Colon (tissue), 2 donors: ENCODE measurements around the gene CFAP46.

Source experiments
- FAIRE-seq: peaks from 2 replicates; lab custom pipeline; 2012; peaks lifted over from hg19 to GRCh38; lab: Jason Lieb, UNC
- donor health status: control.
- donor health status: control.

CFAP46 gene

DNA sequence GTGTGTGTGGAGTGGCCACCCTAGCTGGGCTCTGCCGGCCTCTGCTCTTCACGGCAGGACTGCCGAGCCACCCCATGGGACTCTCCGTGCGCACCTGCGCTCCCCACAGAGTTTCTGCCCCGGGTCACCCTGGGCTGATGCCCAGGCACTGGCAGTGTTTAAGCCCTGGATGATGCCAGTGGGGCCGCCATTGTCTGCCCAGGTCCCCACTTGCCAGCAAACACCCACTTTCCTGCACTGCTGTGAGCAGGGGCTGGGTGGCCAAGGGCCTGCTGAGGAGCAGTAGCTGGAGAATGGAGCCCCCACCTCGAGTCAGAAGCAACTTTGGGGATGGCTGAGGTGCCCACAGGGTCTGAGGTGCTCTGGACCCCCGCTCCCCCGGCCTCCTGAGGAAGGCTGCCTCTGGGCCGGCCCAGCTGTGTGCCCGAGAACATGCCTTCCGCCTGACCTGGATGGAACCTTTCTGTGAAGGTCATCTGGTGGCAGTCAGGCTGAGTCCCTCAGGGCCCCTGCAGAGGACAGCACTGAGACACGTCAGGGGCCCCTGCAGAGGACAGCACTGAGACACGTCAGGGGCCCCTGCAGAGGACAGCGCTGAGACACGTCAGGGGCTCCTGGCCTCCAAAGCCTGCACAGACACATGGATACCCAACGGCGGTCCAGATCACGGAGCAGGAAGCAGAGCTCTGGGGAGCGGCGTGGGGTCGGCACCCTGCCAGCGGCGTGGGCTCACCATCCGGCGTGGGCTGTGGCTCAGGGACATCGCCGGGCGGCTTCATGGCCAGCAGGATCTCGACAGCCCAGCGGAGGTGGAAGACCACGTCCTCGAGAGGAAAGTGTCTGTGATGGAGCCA lies 62.0 kb downstream of the CFAP46 start:
- no peak for FAIRE-seq

DNA sequence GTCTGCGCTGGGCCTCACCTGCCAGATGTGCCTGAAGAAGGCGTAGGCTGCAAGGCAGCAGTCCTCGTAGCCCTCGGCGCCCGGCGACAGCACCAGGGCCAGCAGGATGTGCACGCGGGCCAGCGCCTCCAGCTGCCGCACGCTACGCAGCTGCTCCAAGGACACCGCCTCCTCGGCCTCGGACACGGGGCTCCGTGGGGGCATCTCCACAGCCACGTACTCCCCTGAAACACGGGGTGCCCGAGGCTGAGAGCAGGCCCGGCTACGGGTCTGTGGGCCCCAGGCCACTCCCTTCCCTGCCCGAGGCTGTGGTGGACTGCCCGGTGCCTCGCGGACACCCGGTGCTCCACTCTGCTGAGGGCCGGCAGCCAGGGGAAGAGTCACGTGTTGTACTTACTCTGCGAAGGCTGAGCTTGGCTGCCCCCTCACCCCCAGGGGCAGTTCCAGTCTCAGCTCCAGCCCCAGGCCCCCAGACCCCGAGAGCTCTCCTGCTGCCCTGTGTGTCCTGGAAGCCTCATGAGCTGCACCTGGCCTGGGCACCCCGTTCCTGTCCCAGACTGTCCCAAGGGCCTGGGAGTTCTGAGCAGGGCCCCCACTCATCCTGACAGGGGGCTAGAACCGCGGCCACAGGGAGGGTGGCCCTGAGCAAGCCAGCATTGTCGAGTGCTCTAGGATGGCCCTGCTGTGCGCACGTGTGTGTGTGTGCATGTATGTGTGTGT lies 62.8 kb downstream of the CFAP46 start:
- FAIRE-seq: no peak

DNA sequence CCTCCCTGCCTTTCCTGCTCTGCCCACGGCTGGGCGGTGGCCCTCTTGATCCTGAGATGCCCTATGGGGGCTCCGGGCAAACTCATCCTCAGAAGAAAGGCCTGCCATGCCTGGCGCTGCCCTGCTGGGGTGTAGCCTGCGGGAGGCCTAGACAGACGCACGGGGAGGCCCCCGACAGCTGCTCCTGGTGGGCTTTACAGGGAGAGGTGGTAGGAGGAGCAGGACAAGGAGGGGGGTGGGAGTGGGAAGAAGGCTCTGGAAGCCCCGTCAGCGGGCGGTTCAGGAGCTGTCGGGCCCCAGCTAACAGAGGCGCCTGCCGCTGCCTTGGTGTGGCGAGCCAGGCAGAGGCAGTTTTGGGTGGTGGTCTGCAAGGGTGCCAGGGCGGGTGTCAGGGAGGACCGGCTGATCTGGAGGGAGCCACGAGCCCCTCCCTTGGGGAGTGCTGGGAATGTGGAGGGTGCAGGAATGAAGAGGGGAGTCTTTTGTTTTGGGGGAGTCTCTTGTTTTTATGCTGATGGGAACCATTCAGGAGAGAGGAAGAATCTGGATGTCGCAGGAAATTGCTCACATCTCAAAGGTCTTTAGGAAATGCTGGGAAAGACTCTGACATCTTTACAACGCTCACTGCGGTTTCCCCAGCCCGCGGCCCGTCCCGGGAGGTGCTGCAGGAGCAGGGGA lies 63.5 kb downstream of the CFAP46 start:
- FAIRE-seq: no peak

DNA sequence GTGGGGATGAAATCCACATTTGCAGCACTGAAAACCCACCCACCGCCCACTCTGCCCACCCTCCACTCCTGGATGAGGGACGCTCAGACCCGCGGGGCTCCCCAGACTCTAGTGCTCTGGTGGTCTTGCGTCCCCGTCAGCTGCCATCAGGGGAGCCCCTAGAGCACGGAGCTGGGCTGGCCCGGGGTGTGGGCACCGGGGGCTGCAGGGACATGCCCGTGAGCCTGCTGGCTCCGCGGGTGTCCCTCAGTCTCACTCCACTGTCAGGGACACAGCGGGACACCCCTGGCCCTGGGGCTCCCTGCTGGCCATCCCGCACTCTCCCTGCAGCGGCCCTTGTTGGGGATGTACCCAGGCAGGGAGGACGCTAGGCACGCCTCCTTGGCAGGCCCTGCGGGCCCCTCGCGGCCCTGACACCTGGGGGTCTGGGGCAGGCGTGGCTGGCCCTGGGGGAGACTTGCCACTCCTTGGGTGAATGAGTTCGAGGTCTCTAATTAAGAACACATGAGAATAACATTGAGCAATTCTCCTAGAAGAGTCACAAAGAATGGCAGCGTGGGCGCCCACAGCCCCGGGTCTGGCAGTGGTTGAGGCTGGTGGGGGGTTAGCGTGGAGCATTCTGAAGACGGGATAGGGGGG lies 64.2 kb downstream of the CFAP46 start:
- FAIRE-seq: no peak

DNA sequence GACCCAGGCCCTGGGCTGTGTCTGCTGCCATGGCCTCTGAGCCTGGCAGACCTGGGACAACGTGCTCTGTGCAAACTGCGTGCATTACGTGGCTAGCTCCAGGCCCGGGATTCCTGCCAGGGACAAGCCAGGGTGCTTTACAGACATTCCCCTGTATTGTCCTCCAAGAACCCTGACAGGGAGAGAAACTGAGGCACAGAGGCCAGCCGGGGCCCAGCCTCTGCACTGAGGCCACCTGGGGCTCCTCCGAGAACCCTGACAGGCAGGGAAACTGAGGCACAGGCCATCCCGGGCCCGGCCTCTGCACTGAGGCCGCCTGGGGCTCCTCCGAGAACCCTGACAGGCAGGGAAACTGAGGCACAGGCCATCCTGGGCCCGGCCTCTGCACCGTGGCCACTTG lies 64.9 kb downstream of the CFAP46 start:
- no peak for FAIRE-seq

DNA sequence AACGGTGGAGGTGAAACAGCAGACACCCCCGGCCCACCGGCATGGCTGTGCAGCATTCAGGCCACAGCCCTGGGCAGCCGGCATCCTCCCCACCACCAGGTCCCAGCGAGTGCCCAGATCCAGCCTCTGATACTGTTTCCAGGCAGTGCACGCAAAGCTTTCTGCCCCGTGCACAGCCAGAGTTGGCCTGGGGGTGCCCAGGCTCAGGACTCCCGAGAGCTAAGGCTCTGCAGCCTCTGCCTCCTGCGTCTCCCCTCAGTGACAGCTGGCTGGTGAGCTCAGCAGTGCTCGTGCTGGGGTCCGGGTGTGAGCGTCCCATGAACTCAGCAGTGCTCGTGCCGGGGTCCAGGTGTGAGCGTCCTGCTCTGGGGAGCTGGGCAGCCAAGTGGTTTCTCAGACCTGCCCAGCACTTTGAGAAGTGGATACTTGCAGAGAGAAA lies 65.4 kb downstream of the CFAP46 start:
- no peak for FAIRE-seq

DNA sequence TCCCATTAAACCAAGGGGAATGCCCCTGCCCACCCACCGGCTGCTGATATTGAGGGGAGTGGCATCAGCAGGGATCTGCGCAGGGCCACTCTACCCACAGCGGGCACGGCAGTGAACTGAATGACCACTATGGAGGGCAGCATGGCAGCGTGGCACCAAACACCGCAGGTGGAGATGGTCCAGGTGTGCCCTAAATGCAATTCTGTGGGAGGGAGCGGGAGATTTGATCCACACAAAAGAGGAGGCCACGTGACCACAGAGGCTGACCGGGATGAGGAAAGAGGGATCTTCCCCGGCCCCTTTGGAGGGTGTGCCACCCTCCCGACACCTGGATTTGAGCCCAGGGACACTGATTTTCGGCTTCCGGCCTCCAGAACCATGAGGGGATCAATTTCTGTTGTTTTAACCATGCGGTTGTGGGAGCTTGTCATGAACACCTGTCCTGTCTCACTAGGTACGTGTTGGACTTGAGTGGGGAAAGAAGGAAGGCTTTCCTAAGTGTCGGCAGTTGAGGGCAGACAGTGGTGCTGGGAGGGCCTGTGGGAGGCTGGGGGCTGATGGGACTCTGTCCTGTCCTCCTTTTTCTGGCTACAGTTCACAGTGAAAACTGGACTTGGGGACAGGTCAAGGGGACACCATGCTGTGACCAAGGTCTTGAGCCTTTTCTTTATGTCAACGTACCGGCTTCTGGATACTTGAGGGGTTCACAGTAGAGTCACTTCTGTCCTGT lies 66.1 kb downstream of the CFAP46 start:
- FAIRE-seq: no peak

DNA sequence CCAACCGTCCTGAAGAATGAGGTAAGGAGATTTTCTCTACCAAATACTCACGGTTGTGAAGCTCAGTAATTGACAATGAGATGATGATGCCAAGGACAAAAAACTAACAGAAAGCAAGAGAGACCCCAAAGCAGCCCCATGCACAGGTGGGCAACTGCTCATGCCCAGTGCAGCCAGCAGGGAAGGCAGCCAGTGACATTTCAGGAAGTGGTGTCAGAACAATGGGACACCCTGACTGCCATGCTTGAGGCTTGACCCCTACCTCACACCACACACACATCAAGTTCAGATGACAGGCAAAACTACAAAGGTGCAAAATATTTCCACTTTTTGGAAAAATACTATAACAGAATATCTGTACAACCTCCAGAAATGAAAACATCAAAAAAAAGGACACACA lies 66.9 kb downstream of the CFAP46 start:
- no peak for FAIRE-seq

DNA sequence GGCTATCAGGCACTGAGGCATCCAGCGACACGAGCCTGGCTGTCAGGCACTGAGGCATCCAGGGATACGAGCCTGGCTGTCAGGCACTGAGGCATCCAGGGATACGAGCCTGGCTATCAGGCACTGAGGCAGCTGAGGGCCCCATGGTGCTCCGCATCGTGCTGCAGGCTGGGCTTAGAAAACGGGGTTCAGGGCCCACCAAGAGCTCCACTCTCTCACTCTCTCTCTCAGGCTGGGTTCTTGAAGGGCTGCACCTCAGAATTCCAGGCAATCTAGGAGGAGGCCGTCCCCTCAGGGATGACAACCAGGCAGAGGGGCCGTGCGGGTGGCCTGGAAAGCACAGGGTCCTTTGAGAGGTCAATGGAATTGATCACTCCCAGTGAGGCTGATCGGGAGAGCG lies 69.0 kb downstream of the CFAP46 start:
- FAIRE-seq: no peak

DNA sequence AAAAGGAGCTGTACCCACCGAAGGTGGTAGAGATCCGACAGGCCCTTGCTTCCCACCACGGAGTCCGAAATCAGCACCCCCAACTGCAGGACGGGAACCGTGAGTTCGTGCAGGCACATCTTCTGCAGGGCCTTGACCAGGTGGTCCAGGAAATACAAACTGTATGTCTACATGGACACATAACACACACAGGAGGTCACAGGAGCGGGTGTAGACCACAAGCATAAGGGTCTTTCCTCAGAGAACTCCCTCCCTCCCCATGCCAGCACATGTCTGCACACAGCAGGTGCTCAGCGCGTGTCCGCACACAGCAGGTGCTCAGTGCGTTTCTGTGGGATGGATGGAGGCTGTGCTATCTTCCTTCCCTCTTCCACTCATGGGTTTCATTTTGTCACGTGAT lies 69.7 kb downstream of the CFAP46 start:
- no peak for FAIRE-seq

DNA sequence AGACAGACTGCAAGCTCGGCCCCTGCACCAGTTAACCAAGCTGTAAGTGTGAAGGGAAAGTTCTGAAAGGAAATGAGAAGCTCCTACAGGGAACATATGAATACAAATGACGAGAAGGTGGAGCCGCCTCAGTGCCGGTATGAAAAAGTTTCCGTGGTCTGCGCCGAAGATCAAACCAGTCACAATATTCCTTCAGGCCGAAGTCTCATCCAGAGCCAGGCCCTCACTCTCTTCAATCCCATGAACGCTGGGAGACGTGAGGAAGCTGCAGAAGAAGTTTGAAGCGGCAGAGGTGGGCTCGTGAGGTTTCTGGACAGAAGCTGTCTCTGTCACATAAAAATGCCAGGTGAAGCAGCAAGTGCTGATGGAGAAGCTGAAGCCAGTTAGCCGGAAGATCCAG lies 71.9 kb downstream of the CFAP46 start:
- no peak for FAIRE-seq

DNA sequence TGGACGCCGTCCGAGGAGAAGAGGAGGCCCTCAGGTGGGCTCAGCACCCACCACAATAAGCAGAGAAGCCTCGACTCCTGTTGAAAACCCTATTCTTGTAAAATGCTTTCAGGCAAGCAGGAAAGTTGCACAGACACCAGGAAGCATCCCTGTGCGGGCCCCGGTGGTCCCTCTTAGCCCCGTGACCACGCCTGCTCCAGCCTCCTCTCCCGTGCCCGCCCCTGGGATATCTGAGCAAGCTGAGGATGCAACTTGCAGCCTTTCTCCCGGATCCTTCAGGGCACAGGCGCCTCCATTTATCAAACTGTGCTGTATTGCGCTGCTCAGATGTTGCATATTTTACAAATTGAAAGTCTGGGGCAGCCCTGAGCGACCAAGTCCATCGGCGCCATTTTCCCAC lies 72.7 kb downstream of the CFAP46 start:
- no peak for FAIRE-seq

DNA sequence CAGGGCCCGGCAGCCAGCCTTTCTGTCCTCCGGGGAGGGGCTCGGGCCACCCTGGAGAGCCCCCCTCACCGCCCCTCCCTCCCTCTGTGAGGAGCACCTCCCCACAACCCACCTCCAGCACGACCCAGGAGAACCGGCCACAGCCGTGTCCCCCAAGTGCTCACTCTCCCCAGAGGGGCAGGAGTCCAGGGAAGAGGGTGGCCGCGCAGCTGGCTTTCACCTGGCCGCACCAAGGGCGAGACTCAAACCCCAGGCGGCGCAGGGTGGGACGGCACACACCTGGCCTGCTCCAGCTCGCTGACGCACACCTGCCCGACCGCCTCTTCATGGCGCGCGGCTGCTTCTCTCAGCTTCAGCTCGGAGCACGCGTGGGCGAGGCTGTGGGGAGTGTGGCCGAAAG lies 73.4 kb downstream of the CFAP46 start:
- no peak for FAIRE-seq

DNA sequence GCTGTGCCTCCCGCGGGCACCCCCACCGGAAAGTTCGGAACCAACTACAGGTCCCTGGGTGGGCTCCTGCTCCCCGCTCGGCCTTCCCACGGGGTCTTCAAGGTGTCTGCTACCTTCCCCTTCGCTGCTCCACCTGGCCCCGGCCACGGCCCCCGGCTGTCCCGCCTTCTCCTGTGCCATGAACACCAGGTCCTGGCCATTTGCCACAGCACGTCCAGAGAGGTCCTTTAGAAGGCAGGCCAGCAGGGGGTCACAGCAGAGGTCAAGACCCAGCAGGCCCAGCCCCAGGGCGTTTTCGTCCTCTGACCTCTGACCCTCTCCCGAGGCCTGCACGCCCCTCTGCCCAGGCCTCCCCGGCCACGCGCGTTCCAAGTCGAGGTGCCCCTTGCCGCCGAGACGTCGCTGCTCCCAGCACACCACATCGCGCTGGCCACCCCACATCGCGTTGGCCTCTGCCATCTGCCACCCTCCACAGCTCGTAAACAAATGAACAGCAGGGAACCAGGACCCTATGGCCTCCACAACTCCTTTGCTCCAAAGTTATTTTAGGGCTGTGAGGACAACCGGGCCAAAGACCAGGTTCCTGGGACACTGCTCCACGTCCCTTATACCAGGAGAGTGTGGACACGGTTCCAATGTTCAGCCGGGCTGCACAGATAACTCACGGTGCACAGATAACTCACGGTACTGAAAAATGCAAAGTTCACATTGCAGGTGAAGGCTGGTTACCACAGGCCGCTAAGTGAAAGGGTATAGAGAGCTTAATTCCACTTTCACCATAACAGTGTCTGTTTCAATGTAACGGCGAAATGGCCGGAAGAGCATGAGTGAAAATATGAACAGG lies 74.3 kb downstream of the CFAP46 start:
- FAIRE-seq: no peak

DNA sequence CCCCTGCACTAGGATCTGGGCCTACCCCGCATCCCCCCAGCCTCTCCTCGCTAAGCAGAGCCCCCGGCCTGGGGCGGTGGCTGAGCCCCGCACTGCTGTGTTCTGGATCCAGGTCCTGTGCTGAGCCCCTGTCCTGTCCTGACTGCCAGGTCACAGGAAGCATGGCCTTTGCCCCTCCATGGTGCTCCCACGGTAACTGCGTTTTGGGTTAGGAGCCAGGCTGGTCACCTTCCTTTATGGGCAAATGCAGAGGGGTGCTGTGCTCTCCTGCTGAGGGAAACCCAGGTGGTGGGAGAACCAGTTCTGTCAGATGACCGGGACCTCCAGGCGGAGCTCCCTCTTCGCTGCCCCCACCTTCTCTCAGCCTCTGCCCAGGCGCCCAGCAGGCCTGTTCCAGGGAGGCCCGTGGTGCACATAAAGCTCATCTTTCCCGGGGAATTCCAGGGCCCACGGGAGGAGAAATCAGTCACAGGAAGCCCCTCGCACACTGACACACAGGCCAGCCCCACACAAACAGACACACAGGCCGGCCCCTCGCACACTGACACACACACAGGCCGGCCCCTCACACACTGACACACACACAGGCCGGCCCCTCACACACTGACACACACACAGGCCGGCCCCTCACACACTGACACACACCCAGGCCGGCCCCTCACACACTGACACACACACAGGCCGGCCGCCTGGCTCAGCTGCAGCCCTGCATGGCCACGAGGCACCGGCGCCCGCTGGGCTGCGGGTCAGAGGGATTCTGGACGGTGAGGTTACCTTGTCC lies 75.6 kb downstream of the CFAP46 start:
- FAIRE-seq: no peak

DNA sequence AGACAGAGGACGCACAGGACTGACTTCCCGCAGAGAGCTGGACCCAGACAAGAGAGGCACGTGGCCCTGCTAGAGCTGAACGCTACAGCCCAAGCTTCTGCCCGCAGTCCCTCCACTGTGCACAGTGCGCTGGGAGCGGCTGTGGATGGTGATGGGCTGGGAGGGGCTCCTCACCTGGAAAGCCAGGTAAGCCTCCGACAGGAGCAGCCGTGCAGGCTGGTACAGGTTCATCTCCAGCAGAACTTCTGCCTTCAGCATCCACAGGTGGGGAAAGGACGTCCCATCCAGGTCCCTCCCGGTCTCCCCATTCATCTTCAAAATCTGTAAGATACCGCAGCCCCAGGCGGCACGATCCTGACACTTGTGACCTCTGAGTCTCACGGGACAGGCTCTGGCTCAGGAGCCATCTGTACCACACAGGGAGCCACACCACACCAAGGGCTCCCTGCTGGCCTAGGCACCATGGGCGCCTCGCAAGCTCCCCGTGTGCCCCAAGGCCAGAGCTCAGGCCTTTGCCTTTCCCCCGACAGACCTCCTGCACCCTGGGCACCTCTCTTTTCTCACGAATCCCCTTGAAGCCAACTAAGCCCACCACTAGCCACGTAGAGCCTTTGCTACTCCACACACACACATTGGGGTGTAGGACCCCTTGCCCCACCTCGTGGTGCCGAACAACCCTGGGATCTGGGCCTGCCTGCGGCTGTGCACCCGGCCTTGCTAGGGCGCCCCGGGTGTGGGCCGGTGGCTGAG lies 76.3 kb downstream of the CFAP46 start:
- no peak for FAIRE-seq

DNA sequence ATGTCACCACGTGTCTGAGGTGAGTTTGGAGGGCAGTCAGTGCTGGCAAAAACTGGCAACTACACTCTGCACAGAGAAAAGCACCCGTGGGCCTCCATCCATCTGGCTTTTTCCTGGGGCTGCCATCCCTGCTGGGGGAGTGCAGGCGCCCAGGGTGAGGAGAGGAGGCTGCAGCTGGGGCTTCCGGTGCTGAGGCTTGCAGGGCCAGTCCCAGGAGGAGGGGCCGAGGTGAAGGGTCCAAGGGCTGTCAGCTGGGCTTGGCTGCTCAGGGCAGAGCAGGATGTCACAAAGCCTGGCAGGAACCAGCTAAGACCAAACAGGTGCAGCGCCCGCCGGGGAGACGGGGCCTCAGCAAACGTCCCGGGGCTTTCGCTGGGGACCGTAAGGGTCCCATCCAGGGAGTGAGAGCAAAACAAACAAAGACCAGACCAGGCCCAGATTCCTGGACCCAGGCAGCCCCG lies 77.2 kb downstream of the CFAP46 start:
- no peak for FAIRE-seq

DNA sequence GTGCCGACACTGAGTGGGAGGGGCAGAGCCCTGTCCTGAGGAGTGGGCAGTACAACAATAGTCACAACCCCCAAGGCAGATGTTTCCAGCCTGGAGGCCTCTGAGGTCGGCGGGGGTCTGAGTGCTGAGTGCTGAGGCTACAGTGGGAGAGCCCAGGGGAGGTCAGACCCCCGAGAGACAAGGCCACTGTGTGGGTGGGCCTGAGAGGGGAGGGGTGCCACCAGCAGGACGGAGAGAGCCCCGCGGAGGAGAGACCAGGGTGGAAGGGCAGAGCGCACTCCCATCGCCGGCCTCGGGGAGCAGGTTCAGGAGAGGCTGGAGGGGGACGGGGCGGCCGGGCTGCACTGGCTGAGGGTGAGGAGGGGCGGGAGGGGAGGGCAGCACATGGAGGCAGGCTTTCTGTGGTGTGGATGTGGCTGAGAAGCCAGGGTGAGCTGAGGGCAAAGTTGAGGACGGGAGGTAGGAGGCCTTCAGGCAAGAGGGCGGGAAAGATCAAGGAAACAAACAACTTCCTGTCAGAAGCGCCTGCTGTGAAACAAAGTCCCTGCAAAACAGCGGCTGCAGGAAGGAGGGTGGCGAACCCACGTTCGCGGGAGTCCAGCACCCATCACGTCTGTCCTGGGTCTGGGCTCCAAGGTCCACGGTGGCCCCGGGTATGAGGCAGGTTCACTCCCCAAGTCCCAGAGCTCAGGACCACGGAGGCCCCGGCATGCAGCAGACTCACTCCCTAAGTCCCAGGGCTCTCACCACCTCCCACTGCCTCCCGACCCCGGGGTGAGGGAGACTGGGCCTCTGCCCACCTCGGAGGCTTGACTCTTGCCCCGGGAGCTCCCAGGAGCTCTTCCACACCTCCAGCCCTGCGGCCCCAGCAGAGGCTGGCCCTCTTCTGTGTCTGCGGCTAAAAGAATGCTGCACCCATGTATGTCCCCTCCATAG lies 79.6 kb downstream of the CFAP46 start:
- no peak for FAIRE-seq
